Activated naive CD4-positive, alpha-beta T cell treated with anti-CD3 and anti-CD28 coated beads for 36 hours (primary cell): ENCODE data around the gene TRAPPC3L. TPM values are rescaled to one million over a fixed set of nuclear protein-coding genes. Genes with fewer than 3 reads are reported as not detected.

Experiments used
- CTCF ChIA-PET: fragments of 350-600 bp; sonication (Branson Sonifier 250); formaldehyde crosslinking; loops from one replicate; lab custom pipeline; 2021; ENCODE audit warnings: antibody characterized with exemption; lab: Charles Lee
- DNase-seq: peaks from one replicate; pipeline ENCODE4 v3.0.0-alpha.2; 2020
- H3K27ac Mint-ChIP-seq: one replicate; pipeline ENCODE4 v1.8.0; 2021; ENCODE audit warnings: mild to moderate bottlenecking, mixed read lengths
- H3K27me3 Mint-ChIP-seq: one replicate; pipeline ENCODE4 v1.8.0; 2021; ENCODE audit warnings: low read depth, mixed read lengths
- H3K36me3 Mint-ChIP-seq: one replicate; pipeline ENCODE4 v1.8.0; 2021; ENCODE audit warnings: low read depth, mixed read lengths
- H3K4me1 Mint-ChIP-seq: one replicate; pipeline ENCODE4 v1.8.0; 2021; ENCODE audit warnings: low read depth, mixed read lengths
- H3K4me3 Mint-ChIP-seq: one replicate; pipeline ENCODE4 v1.8.0; 2021; ENCODE audit warnings: mild to moderate bottlenecking, moderate library complexity, mixed read lengths
- H3K9me3 Mint-ChIP-seq: one replicate; pipeline ENCODE4 v1.8.0; 2021; ENCODE audit warnings: mixed read lengths
- intact Hi-C: fragments of 100-400 bp; cut with micrococcal nuclease; formaldehyde crosslinking; loops from one replicate; pipeline ENCODE4 v1.15.1; 2023
- total RNA-seq, 2 experiments: library from RNA; stranded (reverse); gene quantifications; one replicate each; pipeline ENCODE4 v1.2.3, GENCODE V29; 2021

TRAPPC3L gene
- total RNA-seq, 2 experiments from 2014 or later, result not detected

GRCh38 chr6:116568821-116569755, 23.6 kb upstream of the TRAPPC3L start:
- Mint-ChIP-seq H3K36me3 (peaks cover under 1% of the 10 kb centered on the region), H3K9me3 (no peaks in the 10 kb centered on the region), H3K4me3 (no peak overlapping the region), H3K27ac (no peak overlapping the region), H3K27me3 (peaks cover 3% of the 10 kb centered on the region), H3K4me1 (peaks cover 45% of the 10 kb centered on the region)
- intact Hi-C loops, result no loop called here
- DNase-seq, result no peak
- CTCF ChIA-PET, result interaction anchor here (1.1 to 4.8 kb wide), 3 partner anchors 9 to 300 kb away, joined by 3 to 35 read pairs (median 5); partner anchors contain the start of gene RSPH4A

GRCh38 chr6:116568111-116568510, 22.6 kb upstream of the TRAPPC3L start:
- peaks cover 6% of the 10 kb centered on the region for H3K27me3 Mint-ChIP-seq

GRCh38 chr6:116564921-116565872, 19.7 kb upstream of the TRAPPC3L start:
- peak overlapping the region; percentile 36 for H3K4me3 Mint-ChIP-seq
- no peaks in the 10 kb centered on the region for H3K9me3 Mint-ChIP-seq
- H3K36me3 Mint-ChIP-seq, result no peaks in the 10 kb centered on the region
- H3K27me3 Mint-ChIP-seq, result peaks cover 11% of the 10 kb centered on the region
- no peak overlapping the region for H3K27ac Mint-ChIP-seq
- H3K4me1 Mint-ChIP-seq, result peaks cover 21% of the 10 kb centered on the region
- DNase-seq, result peak; percentile 32
- CTCF ChIA-PET, result interaction anchor here (0.9 to 1.4 kb wide), 4 partner anchors 24 to 296 kb away, joined by 3 to 6 read pairs (median 4); no protein-coding TSS in a partner anchor
- intact Hi-C loops, result no loop called here

More at GRCh38 chr6:116568111-116568510, 22.6 kb upstream of the TRAPPC3L start:
- CTCF ChIA-PET, result interaction anchor here (1.1 to 1.3 kb wide), 2 partner anchors 48 to 299 kb away, joined by 3 to 5 read pairs; partner anchors contain the start of gene RSPH4A
- DNase-seq, result no peak
- H3K4me1 Mint-ChIP-seq, result peaks cover 36% of the 10 kb centered on the region
- no peak overlapping the region for H3K4me3 Mint-ChIP-seq
- H3K9me3 Mint-ChIP-seq, result no peaks in the 10 kb centered on the region
- H3K36me3 Mint-ChIP-seq, result no peaks in the 10 kb centered on the region
- H3K27ac Mint-ChIP-seq, result no peak overlapping the region
- intact Hi-C loops, result no loop called here

GRCh38 chr6:116564311-116564710, 18.8 kb upstream of the TRAPPC3L start:
- Mint-ChIP-seq H3K4me3 (peak overlapping the region; percentile 36), H3K36me3 (no peaks in the 10 kb centered on the region), H3K27me3 (peaks cover 11% of the 10 kb centered on the region), H3K9me3 (no peaks in the 10 kb centered on the region), H3K27ac (no peak overlapping the region), H3K4me1 (peaks cover 13% of the 10 kb centered on the region)
- CTCF ChIA-PET, result interaction anchor here (1.3 to 2.3 kb wide), 4 partner anchors 9 to 276 kb away, joined by 5 to 12 read pairs (median 8); no protein-coding TSS in a partner anchor
- no peak for DNase-seq
- intact Hi-C loops, result no loop called here

- intact Hi-C loops, result no loop called here
- DNase-seq, result no peak
- H3K27ac Mint-ChIP-seq, result no peak overlapping the region
- CTCF ChIA-PET, result interaction anchor here (0.9 to 2.3 kb wide), 8 partner anchors 10 to 295 kb away, joined by 3 to 12 read pairs (median 4); no protein-coding TSS in a partner anchor
- no peaks in the 10 kb centered on the region for H3K9me3 Mint-ChIP-seq
- peaks cover 11% of the 10 kb centered on the region for H3K27me3 Mint-ChIP-seq
- no peaks in the 10 kb centered on the region for H3K36me3 Mint-ChIP-seq
- H3K4me3 Mint-ChIP-seq, result no peak overlapping the region
- H3K4me1 Mint-ChIP-seq, result peaks cover 8% of the 10 kb centered on the region
Observed at GRCh38 chr6:116563830-116564229, 18.3 kb upstream of the TRAPPC3L start.

GRCh38 chr6:116562614-116563013, 17.1 kb upstream of the TRAPPC3L start:
- no peak overlapping the region for H3K27ac Mint-ChIP-seq
- peaks cover 4% of the 10 kb centered on the region for H3K4me1 Mint-ChIP-seq
- H3K4me3 Mint-ChIP-seq, result no peak overlapping the region
- intact Hi-C loops, result no loop called here
- DNase-seq, result no peak
- peaks cover 11% of the 10 kb centered on the region for H3K27me3 Mint-ChIP-seq
- H3K36me3 Mint-ChIP-seq, result no peaks in the 10 kb centered on the region
- CTCF ChIA-PET, result interaction anchor here (0.9 to 2.3 kb wide), 17 partner anchors 9 to 294 kb away, joined by 3 to 12 read pairs (median 4); partner anchors contain the start of gene TSPYL1
- no peaks in the 10 kb centered on the region for H3K9me3 Mint-ChIP-seq

- intact Hi-C loops, result no loop called here
- CTCF ChIA-PET, result interaction anchor here (0.6 to 2.3 kb wide), 9 partner anchors 8 to 291 kb away, joined by 3 to 12 read pairs (median 5); partner anchors contain the start of gene RWDD1
- H3K27ac Mint-ChIP-seq, result no peak overlapping the region
- no peaks in the 10 kb centered on the region for H3K9me3 Mint-ChIP-seq
- DNase-seq, result no peak
- H3K36me3 Mint-ChIP-seq, result no peaks in the 10 kb centered on the region
- H3K4me3 Mint-ChIP-seq, result no peak overlapping the region
- peaks cover 3% of the 10 kb centered on the region for H3K4me1 Mint-ChIP-seq
- H3K27me3 Mint-ChIP-seq, result peaks cover 11% of the 10 kb centered on the region
Observed at GRCh38 chr6:116562019-116562403, 16.5 kb upstream of the TRAPPC3L start.

GRCh38 chr6:116561377-116562018, 16.0 kb upstream of the TRAPPC3L start:
- Mint-ChIP-seq H3K4me3 (no peak overlapping the region), H3K36me3 (no peaks in the 10 kb centered on the region), H3K27me3 (peaks cover 11% of the 10 kb centered on the region), H3K9me3 (no peaks in the 10 kb centered on the region), H3K27ac (no peak overlapping the region), H3K4me1 (peaks cover 3% of the 10 kb centered on the region)
- intact Hi-C loops, result loop anchor here (1.0 kb wide), 5 partner anchors 25 to 343 kb away; no protein-coding TSS in a partner anchor
- peak; percentile 80 for DNase-seq
- CTCF ChIA-PET, result interaction anchor here (0.6 to 3.6 kb wide), 26 partner anchors 8 to 344 kb away, joined by 3 to 35 read pairs (median 3); partner anchors contain the start of genes CALHM4, RSPH4A, RWDD1 and TRAPPC3L

- DNase-seq, result no peak
- H3K4me1 Mint-ChIP-seq, result peaks cover 3% of the 10 kb centered on the region
- peaks cover 14% of the 10 kb centered on the region for H3K27me3 Mint-ChIP-seq
- intact Hi-C loops, result no loop called here
- no peak overlapping the region for H3K4me3 Mint-ChIP-seq
- H3K27ac Mint-ChIP-seq, result no peak overlapping the region
- CTCF ChIA-PET, result interaction anchor here (0.8 to 3.6 kb wide), 11 partner anchors 11 to 274 kb away, joined by 3 to 35 read pairs (median 5); partner anchors contain the start of gene RWDD1
- H3K36me3 Mint-ChIP-seq, result no peaks in the 10 kb centered on the region
- no peaks in the 10 kb centered on the region for H3K9me3 Mint-ChIP-seq
Observed at GRCh38 chr6:116560130-116560529, 14.6 kb upstream of the TRAPPC3L start.

- no peaks in the 10 kb centered on the region for H3K36me3 Mint-ChIP-seq
- intact Hi-C loops, result no loop called here
- H3K4me1 Mint-ChIP-seq, result no peaks in the 10 kb centered on the region
- H3K27ac Mint-ChIP-seq, result no peak overlapping the region
- no peaks in the 10 kb centered on the region for H3K9me3 Mint-ChIP-seq
- DNase-seq, result no peak
- CTCF ChIA-PET, result no interaction called here
- no peak overlapping the region for H3K4me3 Mint-ChIP-seq
- peaks cover 15% of the 10 kb centered on the region for H3K27me3 Mint-ChIP-seq
Observed at GRCh38 chr6:116557893-116558292, 12.4 kb upstream of the TRAPPC3L start.

GRCh38 chr6:116556814-116557415, 11.4 kb upstream of the TRAPPC3L start:
- intact Hi-C loops, result no loop called here
- CTCF ChIA-PET, result interaction anchor here (0.7 kb wide), 1 partner anchor 21 kb away, joined by 4 read pairs; no protein-coding TSS in a partner anchor

More at GRCh38 chr6:116556814-116557415, 11.4 kb upstream of the TRAPPC3L start:
- no peak for DNase-seq
- Mint-ChIP-seq H3K4me1 (no peaks in the 10 kb centered on the region), H3K36me3 (no peaks in the 10 kb centered on the region), H3K27ac (no peak overlapping the region), H3K27me3 (peaks cover 15% of the 10 kb centered on the region), H3K4me3 (no peak overlapping the region), H3K9me3 (no peaks in the 10 kb centered on the region)
